EH (cell line): Measurements from ENCODE around the gene PMPCA.

Source experiments
- DNase-seq: peaks from one replicate; pipeline ENCODE4 v3.0.0-alpha.2; 2015; ENCODE audit warnings: low read depth

Gene PMPCA

DNA sequence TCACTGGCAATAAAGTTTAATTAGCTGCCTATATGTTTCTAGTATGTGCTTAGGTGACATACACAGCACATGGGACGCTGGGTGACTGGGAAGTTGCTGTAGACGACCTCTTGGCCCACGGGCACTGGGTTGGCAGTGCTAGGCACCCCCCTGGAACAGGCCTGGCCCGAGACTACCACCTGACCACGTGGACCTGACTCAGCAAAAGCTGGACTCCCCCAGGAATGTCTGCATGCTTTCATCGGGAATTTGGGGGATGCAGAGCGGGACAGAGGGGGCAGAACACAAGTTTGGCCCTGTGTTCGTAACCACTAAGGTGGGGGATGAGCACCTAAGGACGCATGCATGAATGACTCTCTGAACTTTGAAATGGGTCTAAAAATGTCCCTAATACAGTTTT, 45.8 kb downstream of the PMPCA start:
- DNase-seq = no peak

DNA sequence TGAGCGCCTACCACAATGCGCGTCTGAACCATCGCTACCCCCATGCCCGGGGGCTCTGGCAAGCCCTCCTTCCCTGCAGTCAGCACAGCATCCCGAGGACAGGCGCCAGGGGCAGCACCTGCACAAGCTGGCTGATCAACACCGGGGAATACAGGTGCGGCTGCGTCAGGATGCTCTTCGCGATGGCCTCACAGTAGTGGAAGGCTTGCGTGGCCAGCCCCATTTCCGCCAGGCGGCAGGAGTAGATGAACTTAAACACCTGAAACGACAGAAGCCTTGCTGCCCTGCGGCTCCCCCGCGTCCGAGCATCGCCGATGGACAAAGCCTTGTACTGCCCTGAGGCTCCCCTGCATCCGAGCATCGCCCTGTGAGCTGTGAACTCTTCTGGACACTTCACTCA, 46.9 kb downstream of the PMPCA start:
- DNase-seq = no peak

DNA sequence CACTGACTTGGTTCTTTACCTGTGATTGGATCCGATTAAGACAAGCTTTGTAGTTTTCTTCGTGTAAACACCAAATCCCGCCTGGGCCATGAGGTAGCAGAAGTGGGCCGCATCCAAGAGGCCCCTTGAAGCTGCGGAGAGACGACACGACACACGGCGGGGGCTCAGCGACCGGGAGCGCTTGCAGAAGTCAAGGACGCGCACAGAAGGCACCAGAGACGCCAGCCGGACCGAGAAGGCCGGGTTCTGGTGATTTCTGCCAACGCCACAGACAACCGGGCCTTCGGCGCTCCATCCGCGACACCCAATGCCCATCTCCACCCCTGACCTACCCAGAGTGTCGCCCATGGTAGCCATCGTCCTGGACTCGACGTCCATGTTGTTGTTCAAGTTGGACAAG, 49.0 kb downstream of the PMPCA start:
- no peak for DNase-seq

DNA sequence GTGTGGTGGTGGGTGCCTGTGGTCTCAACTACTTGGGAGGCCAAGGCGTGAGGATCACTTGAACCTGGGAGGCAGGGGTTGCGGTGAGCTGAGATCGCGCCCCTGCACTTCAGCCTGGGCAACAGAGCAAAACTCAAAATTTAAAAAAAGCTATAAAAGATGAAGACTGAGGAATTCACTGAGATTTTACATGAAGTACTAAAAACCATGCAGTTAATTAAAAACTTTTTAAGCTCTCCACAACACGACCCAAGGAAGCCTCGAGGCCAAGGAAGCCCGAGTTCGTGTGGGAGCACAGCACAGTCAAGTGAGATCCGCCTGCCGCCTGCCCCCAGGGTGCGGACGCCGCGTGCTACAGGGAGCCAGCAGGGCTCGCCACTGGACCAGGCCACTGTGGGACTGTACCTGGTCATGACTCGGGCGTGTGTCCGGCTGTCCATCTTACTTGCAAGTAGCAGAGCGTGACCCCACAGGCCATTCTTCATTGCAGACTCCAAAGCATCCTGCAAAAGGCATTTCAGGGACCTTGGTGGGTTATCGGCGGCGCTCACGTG, 50.4 kb downstream of the PMPCA start:
- no peak for DNase-seq

DNA sequence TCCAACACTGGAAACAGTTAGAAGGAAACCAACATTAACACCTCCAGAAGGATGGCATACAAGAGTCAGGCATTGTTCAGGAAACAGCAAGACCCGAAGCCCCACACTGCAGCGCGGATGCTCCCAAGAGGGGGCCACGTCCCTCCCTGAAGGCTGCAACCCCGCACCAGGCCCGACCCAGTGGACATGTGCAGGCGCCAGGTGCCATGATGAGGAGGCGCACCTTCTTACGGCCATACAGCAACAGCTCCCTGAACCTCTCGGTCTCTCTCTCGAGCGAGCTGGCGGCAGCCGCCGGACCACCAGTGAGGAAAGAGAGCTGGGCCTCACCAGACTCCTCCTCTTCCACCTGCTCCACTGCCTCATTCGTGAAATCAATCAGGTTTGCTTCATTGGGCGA, 52.2 kb downstream of the PMPCA start:
- no peak for DNase-seq

DNA sequence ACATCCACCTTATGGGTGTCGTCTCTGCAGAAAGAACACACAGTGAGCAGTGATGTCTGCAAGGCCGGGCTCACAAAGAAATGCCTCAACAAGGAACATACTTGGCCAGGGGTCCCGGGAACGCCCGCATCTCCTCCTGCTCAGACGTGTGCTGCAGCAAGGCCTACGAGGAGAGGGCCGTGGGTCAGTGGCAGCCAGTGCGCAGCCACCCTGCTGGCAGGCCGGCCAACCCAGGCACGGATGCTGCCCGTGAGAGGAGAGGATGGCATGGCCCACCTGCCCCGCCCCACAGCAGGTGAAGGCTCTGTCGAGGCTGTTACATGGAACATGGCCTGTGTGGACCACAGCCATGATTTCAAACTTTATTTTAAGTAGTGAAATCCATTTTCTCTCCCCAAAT, 53.1 kb downstream of the PMPCA start:
- DNase-seq = no peak

DNA sequence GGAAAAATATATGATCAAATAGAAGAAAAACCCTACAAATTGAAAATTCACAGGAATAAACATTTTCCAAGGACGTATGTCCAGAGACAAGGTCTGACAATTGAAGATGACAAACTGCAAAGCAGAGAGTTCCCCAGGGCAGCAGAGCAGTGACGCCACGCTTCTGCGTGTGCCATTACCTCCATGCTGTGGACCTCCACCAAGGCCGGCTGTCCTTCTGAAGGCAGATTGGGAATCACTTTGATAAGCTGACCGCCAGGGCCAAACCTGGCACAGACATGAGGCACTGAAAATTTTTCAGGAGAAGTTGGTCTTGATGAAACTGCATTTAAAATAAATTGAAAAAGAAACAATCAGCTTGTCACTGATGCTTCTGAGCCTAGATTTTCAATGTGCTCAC, 53.8 kb downstream of the PMPCA start:
- no peak for DNase-seq

DNA sequence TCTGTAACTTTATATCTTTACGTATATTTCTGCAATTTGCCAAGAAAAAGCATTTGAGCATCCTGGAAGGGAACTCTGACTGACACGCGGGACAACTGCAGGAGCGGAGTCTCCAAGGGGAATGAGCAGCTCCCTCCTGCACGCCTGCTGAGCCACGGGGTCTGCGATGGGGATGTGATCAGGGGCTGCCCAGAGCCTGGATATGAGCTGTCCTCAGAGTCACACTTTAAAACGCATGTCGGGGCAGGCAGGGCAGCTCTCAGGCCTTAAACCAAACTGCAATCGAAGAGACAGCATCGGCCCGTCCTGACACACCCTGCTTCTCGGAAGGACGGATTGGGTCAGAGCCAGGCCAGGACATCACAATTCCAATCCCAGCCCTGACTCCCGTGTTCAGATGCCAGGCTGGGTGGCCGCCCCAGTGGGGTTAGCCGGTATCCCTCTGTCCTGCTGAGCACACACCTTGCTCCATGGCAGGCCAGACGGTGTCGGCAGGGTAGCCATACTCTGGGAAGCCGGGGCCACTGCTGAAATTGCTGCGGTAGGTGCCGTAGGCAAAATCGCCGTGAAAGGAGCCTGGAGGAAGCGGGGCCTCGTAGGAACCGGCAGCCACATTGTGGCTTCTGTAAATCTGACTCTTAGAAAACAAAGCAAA, 55.2 kb downstream of the PMPCA start:
- DNase-seq = no peak

DNA sequence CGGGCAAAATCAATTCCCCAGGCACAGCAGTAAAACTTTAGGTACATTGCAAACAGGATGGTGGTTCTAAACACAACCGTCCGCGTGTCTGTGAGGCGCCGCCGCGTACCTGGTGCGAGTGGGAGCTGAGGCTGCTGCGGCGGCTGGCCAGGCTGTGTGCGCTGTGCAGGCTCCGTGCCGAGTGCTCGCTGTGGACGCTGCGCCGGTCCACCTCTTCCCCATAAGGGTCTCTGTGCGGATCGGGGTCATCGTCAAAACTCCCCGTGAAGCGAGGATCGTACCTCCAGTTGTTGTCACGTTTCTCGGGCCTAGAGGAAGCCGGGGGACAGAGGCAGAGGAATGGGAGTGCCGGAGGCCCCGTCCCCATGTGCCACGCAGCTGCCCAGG, 55.7 kb downstream of the PMPCA start:
- DNase-seq = no peak

DNA sequence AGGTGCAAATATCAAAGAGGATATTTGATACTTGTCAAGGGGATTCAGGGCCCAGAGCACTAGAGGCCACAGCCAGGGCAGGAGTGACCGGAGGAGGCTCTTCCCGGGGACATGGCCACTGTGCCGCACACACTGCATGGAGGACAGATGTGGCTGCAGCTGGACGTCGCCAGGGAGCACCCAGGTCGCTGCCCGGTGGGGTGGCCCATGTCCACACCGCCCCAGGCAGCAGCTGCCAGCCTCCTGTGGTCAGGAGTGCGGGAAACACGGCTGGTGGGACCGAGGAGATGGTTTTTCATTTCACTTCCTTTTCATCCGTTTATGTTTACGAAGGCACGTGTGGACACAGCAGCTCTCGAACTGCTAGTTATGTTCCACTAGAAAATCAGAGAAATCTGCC, 57.3 kb downstream of the PMPCA start:
- DNase-seq = no peak

DNA sequence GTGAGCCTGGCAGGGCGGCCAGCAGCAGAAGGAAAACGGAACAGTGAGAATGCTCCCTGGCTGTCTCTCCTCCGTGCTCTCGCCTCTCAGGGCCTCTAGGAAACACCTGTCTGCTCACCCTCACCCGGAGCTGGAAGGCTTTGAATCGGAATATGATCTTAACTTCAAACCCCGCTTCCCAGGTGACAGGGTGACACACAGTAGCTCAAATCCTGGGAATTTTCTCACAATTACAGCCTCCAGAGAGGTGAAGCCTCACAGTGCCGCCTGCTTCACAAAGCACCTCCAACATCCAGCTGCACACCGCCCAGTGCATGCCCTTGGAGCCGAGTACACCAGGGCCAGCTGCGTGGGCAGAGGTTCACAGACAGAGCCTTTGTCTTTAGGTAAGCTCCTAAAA, 59.9 kb downstream of the PMPCA start:
- no peak for DNase-seq

DNA sequence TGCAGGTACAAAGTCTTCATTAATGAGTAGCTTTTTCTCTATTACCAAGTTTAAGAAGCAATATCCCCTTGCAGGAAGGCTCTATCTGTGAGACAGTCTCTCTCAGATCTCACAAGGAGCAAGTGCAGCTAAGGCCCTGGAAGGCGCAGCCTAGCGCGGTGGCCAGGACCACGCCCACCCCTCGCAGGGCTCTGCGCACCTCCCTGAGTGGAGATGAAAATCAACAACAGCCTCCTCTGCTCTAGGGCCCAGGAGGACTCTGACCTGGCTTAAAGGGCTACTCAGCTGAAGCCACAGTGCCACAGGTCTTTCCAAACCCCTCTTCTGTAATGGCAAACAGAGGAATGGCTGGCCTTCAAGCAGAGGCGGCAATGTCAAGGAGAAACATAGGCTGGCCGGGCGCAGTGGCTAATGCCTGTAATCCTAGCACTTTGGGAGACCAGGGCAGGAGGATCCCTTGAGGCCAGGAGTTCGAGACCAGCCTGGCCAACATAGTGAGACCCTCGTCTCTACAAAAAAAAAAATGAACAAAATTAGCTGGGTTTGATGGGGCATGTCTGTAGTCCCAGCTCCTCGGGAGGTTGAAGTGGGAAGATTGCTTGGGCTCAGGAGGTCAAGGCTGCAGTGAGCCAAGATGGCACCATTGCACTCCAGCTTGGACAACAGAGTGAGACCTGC, 60.5 kb downstream of the PMPCA start:
- DNase-seq = no peak

DNA sequence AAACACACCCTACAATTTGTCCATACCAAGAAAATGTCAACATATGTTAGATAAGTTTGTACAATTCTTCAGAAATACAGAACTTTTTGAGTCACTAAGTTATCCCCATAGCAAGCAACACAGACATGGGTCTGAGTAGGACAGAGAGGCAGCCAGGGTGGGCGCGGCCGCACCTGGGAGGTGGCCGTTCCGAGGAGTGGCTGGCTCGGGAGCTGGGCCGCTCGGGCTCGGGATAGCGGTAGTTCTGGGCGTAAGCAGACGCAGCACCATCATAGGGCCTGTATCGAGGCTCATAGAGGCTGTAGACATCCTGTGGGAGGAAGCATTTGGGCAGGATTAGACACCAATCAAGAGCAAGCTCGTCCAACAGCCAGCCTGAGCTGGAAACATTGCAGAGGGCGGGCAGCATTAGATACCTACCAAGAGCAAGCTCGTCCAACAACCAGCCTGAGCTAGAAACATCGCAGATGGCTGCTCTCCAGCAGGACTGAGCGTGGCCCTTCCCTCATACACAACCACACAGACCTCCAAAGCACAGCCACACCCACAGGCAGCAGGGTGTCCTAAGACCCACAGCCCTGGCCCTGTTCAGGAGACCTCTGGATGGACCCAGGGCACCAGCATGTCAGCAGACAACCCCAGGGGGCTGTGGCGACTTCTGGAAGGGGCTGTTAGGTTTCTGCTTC, 61.5 kb downstream of the PMPCA start:
- DNase-seq = no peak

DNA sequence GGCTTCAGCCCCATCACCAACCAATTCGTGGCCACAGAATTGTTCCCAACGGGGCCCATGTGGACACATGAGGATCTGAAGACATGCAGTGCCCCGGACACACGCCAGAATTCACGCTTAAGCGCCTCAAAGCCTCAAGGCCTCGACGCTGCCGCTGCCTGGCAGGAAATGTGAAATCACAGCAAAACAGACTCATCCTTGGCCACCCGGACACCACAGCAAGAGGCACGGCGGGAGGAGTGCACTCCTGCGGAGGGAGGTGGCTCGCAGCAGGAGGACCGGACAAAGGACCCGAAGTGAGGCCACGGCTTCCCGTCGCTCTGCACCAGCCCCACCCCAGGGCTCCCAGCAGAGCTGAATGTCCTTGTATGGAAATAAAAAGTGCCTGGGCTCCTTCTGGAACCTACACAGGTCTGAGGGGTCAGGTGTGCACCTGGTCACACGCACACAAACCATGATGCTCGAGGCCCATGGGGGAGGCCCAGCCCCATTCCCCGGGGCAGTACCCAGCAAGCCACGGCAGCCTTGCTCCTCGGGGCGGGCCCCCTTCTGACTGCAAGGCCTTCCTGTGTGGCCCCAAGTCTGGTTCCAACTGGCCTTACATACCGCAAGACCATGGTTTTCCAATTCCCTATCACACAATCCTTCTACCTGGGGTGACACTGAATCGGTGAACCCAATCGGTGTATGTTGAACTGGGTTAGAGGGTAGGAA, 62.3 kb downstream of the PMPCA start:
- DNase-seq = no peak

DNA sequence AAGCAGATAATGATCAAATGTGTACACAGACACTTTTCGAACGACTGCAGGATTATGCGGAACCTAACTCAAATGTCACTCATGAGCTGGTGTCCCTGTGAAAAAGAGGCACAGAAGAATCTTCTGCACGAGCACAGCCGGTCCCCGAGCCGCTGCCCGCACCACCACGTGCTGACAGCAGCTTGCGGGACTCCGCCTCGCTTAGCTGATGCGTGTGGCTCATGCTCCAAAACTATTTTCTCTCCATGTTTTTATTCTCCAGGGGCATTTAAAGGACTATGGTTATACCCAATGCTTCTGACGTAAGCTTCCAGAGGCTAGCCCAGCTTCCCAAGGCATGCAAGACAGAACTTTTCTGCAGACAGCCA, 62.9 kb downstream of the PMPCA start:
- DNase-seq = no peak
